Stimulated activated naive CD8-positive, alpha-beta T cell treated with anti-CD3 and anti-CD28 coated beads, Interleukin-15, Interleukin-2, amounts not matched to agents 100 U/mL and 50 U/mL, for 24 hours (primary cell): ENCODE data around the gene IP6K2.
A peak's percentile ranks its signal among the peaks of the same experiment; 100 is the strongest.

ENCODE experiments used
- ATAC-seq: fragments of 150-1000 bp; cut with Tn5 transposase; one replicate; pipeline ENCODE4 v1.10.0; 2021
- DNase-seq: peaks from one replicate; pipeline ENCODE4 v3.0.0; 2021

IP6K2 gene

GRCh38 chr3:48688737-48689075 lies 28.3 kb downstream of the IP6K2 start:
- no peak for DNase-seq
- ATAC-seq = no peak

DNA sequence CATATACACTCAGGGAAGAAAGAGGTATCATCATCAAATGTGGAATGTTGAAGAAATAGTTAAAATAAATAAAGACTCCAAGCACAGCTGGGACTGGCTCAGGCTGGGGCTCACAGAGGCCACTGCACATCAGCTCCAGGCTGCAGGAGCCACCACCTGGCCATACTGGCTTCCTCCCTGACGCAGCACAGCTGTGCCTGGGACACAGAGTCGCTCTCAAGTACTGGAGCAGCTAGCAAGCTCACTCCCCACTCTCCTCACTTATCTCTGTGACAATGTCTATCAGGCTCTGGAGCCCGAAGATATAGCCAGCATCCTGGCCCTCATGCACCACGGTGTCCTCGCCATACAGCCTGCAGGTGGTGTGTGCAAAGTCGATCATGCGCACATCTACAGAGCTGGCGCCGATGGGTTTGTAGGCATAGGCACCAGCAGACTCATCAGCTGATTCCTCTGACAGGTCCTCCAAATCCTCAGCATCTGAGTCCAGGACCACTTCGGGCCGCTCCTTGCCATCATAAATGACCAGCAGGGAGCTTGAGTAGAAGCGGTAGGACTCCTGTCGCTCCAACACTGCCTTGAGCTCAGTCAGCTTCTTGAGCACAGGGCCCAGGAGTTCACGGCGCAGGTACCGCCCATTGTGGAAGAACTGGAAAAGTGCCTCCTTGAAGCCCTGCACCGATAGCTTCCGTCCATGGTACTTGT lies 28.8 kb downstream of the IP6K2 start:
- no peak for DNase-seq

DNA sequence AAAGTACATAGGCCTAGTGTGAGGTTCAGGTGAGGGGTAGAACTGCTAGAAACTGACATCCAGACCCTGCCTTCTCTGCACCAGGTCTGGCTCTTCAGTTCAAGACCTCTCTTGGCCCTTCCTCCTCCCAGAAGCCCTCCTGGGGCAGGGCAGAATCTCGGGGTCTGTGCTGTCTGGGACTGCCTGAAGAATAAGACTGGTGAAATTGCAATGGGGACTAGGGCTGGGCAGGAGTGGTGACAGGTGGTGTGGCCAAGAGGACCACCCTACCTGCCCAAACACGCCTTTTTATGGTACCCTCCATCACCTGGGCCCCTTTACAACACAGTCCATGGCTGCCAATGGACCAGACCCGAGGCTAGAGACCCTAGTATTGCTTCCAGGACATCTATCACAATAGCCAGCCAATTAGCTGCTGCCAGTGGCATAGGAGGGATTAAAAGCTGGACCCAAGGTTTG lies 29.8 kb downstream of the IP6K2 start:
- ATAC-seq = no peak
- no peak for DNase-seq

More for the DNA sequence above, 28.8 kb downstream of the IP6K2 start:
- no peak for ATAC-seq

DNA sequence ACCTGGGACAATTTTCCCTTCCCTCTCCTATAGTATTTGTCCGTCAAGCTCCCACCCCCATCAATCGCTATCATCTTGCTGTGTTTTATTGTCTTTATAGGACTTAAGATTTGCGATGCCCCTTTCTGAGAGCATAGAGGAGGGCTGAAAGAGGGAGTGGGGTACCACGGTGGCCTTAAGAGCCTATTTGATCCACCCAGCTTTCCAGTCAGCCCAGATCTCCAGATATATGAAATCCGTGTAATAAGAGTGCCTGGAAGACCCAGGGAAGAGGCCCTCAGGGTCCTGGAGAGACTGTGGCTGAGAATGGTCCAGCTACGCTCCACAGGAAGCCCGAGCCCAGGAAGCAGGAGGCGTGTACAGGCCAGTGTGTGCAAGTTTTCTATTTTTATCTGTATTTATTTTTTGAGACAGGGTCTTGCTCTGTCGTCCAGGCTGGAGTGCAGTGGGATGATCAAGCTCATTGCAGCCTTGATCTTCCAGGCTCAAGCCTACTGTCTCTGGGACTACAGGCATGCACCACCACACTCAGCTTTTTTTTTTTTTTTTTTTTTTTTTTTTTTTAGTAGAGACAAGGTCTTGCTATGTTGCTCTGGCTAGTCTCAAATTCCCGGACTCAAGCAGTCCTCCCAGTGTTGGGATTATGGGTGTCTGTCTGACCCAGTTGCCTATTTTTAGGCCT lies 30.3 kb downstream of the IP6K2 start:
- ATAC-seq (no peak), DNase-seq (no peak)

- ATAC-seq = peak; percentile 92
- DNase-seq = peak; percentile 96
Measured at GRCh38 chr3:48685603-48686511, 31.2 kb downstream of the IP6K2 start, which contains the start of gene NCKIPSD. NCKIPSD (minus strand) TSS chr3:48685915; CDS start chr3:48685807, 108 bp downstream.

GRCh38 chr3:48685293-48685602 lies 31.8 kb downstream of the IP6K2 start:
- ATAC-seq (no peak), DNase-seq (no peak)

DNA sequence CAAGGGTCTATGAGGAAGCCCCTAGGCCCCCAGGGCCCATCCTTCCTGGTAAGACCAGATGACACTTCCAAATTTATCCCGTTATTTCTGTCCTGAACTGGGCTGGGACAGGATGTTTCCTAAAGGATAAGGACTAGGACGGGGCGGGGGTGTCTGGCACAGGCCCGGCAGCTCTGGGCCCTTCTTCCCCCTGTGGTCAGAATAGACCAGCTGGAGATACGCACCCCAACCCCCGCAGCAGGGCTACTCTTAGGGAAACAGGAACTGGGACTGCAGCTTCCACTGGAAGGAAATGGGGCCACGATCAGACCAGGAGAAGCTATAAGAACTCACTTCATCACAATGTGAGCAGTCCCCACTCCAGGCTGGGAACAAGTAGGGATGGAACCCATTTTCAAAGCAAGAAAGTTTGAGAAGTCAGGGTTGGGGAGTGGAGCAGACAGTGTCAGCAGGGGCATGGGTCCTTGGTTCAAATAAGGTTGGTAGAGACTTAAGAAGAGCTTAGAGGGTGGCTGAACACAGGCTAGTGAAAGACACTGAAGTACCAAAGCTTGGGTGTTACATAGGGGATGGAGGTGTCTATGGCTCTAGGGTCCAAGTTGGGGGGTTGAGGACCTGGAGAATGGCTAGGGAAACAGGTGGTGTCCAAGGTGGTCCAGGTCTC lies 32.4 kb downstream of the IP6K2 start:
- no peak for ATAC-seq
- DNase-seq = no peak

- ATAC-seq = no peak
- no peak for DNase-seq
Measured at GRCh38 chr3:48684054-48684349, 33.0 kb downstream of the IP6K2 start.

GRCh38 chr3:48682786-48683185 lies 34.2 kb downstream of the IP6K2 start:
- ATAC-seq (no peak), DNase-seq (no peak)

- ATAC-seq (no peak), DNase-seq (no peak)
Measured at GRCh38 chr3:48681974-48682610, 34.9 kb downstream of the IP6K2 start.

DNA sequence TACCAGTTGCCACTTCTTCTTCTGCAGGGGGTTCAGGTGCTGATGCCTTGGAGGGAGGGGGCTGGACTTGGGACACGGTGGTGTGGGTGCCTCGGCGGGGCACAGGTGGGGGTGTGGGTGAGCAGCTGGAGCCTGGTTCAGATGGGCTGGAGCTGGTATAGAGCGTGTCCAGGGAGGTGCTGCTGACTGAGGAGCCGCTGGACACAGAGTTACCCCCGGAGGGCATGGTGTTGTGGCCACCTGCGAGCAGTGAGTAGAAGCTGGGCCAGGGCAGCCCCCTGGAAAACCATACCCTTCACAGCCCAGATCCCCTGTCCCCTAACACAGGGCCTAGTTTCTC lies 35.5 kb downstream of the IP6K2 start:
- DNase-seq = no peak
- no peak for ATAC-seq

DNA sequence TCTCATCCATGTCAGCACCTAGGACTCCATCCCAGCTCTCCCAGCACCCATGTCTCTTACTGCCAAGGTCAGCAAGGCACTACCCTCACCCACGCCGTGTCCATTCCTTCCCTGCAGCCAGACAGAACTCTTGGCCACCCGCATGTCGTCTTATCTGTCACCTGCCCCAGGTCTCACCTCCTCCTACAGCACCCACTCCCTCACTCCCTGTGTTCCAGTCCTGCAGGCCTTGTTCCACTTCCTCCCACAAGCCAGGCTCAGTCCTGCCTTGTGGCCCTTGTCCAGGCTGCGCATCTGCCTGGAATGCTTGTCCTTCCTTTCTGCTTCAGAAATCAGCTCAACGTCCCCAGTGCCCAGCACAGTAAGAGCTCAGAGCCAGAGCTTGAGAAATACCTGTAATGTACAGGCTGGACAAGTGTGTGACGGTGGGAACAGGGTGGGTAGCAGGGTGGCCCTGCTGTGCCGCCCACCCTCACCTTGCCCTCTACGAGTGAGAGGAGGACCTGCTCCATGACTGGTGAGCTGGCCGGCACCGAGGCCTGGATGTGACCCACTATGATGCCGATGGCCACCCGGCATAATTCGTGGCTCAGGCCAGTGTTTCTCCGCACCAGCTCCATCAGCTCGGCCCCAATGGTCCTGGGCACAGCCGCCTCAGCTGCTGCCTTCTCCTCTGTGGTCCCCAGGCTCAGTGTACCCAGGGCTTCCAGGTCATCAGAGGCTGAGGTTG lies 36.0 kb downstream of the IP6K2 start:
- ATAC-seq = no peak

DNA sequence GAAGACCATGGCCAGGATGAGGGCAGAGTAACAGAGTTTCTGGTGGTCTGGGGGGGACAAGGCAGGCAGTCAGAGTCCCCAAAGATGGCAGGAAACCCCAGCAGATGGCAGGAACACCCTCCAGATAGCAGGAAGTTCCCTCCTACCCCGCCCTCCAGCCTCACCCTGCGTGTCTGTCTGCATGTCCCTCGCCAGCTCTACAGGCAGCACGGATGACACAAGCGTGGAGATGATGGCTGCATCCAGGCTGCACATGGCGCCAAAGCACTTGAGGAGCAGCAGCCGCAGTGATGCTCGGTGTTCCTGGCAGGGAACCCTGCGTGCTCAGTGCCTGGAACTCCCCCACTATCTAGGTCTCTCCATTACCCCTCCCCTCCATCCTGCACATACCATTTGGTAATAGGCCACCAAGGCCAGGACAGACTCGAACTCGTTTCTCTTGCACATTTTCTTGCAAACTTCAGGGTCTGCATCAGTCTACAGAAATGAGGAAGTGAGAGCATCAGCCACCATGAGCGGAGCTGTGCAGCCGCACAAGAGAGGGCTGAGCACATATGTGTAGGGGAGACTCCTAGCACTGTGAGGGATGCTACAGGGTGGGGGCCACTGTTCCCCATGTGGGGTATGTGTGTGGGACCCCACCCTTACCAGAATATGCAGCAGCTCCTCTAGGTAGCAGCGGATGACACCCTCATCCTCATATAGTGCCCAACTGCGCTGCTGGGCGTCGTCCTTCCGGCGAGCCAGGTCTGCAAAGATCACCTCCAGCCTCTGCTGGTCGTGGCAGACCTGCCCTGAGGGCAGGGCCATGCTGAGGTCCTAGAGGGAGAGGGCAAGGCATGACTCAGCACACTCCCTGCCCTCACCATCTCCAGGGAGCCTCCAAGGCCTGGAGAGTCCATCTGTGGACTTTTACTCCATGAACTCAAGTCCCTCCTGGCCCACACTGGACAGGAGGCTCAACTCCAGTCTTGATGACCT lies 37.3 kb downstream of the IP6K2 start:
- no peak for DNase-seq
- no peak for ATAC-seq

More for the DNA sequence above, 36.0 kb downstream of the IP6K2 start:
- no peak for DNase-seq

- DNase-seq (no peak), ATAC-seq (no peak)
Measured at GRCh38 chr3:48678566-48679380, 38.2 kb downstream of the IP6K2 start.

GRCh38 chr3:48678056-48678455 lies 39.0 kb downstream of the IP6K2 start:
- DNase-seq (no peak), ATAC-seq (no peak)

- DNase-seq (no peak), ATAC-seq (no peak)
Measured at GRCh38 chr3:48674505-48674904, 42.5 kb downstream of the IP6K2 start.

DNA sequence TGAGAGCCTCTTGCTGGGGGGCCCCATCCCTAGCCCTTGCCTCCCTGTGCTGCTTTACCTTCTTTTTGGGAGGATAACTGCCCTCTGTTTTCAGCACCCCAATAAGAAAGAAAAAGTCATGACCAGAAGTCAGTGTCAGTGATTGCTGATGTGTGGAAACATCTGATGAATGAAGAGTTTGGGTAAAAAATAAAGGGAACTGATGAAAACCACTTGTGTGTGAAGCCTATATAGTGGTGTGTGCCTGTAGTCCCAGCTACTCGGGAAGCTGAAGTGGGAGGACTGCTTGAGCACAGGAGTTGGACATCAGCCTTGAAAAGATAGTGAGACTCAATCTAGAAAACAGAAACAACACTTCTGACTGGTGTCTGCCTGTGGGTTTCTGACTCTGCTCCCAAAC lies 44.5 kb downstream of the IP6K2 start:
- ATAC-seq (no peak), DNase-seq (no peak)

DNA sequence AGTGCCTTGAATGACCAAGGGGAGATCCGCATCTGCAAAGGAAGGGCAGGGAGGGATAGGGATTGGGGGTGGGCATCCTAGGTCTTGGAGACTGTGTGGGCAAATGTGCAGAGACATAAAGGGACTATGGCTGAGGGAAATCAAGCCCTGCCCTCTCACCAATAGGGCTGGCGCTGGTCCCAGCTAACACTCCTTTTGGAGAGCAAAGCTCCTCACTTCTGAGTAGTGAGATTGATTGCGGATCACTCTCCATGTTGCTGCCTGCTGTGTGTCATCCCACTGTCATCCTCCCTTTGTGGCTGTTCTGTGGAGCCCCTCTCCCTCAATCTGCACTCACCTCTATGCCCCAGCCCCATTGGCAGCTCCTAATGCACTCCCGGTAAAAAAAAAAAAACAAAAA lies 52.1 kb downstream of the IP6K2 start:
- no peak for DNase-seq
- no peak for ATAC-seq

DNA sequence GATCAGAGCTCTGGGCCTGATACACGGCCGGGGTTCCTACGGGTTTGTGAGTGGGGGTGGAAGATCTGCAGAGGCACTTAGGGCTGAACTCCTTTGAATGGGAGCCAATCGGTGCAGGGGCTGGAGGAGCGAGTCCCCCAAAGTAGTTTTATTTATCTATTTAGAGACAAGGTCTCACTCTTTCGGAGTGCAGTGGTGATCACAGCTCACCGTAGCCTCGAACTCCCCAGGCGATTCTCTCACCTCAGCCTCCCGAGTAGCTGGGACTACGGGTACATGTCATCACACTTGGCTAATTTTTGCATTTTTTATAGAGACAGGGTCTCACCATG lies 52.7 kb downstream of the IP6K2 start:
- ATAC-seq = no peak
- no peak for DNase-seq
